ENCODE data around the gene TRIP4.
A peak's percentile ranks its signal among the peaks of the same experiment; 100 is the strongest.
"Not testable (repeated sequence)": the region's sequence is repeated elsewhere in the genome, so short reads cannot be mapped to it uniquely, and the experiment has no call there.

TRIP4 gene

GRCh38 chr15:64381000-64381751 lies 6.5 kb upstream of the TRIP4 start, which contains the start of gene PCLAF:
TSS of gene PCLAF (minus strand) at chr15:64381441. CDS start at chr15:64381371, 70 bp downstream.
- DNase-seq (ENCODE audit: low spot score): peak; percentile 94

- DNase-seq (ENCODE audit: low spot score): no peak
These were observed 3.9 kb upstream of the TRIP4 start for GRCh38 chr15:64383760-64384159.

GRCh38 chr15:64386291-64386690 lies 1.3 kb upstream of the TRIP4 start:
- no peak for DNase-seq (ENCODE audit: low spot score)

GRCh38 chr15:64389036-64389435 lies 1.4 kb downstream of the TRIP4 start:
- DNase-seq (ENCODE audit: low spot score): peak; percentile 3

DNA sequence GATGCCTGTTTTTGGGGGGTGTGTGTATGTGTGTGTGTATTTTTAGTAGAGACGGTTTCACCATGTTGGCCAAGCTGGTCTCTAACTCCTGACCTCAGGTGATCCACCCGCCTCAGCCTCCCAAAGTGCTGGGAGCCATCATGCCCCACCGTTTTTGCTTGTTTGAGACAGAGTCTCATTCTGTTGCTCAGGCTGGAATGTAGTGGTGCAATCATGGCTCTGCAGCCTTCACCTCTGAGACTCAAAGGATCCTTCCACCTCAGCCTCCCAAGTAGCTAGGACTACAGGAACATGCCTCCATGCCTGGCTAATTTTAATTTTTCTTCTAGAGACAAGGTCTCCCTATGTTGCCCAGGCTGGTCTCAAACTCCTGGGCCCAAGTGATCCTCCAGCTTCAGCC lies 4.8 kb downstream of the TRIP4 start:
- not testable (repeated sequence) for DNase-seq (ENCODE audit: low spot score)

DNA sequence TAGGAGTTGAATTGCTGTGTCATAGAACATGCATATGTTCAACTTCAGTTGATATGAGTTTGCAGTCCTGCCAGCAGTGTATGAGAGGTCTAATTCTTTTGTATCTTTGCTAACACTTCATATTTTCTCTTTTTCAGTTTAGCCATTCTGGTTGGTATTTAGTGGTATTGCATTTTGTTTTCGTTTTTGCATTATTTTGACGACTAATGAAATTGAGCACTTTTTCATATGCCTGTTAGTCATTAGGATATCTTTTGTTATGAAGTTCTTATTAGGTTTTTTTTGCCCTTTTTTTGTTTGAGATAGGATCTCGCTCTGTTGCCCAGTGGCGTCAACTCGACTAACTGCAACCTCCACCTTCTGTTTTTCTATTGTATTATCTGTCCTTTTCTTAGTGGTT lies 9.2 kb downstream of the TRIP4 start:
- DNase-seq (ENCODE audit: low spot score): no peak

DNA sequence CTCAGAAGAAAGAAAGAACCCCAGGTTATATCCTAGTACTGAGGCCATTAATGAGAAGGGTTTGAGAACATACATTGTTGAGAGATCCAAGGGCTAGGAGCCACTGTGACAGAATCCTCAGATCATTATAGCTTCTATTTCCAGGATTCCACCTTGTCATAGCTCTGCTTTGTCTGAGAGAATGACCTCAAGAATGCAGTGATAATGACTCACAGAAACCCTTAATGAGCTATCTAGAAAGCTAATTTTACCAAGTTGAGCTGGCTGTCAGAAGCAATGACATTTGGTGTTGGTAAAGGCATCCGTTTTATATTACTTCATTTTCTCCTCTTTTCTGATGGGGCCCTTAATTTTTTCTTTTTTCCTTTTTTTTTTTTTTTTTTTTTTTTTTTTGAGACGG lies 10.9 kb downstream of the TRIP4 start:
- DNase-seq (ENCODE audit: low spot score): no peak

GRCh38 chr15:64400583-64400982 lies 12.9 kb downstream of the TRIP4 start:
- no peak for DNase-seq (ENCODE audit: low spot score)

- DNase-seq (ENCODE audit: low spot score): no peak
These were observed 24.6 kb downstream of the TRIP4 start for GRCh38 chr15:64412216-64412615.

GRCh38 chr15:64422697-64423096 lies 35.1 kb downstream of the TRIP4 start:
- no peak for DNase-seq (ENCODE audit: low spot score)

DNA sequence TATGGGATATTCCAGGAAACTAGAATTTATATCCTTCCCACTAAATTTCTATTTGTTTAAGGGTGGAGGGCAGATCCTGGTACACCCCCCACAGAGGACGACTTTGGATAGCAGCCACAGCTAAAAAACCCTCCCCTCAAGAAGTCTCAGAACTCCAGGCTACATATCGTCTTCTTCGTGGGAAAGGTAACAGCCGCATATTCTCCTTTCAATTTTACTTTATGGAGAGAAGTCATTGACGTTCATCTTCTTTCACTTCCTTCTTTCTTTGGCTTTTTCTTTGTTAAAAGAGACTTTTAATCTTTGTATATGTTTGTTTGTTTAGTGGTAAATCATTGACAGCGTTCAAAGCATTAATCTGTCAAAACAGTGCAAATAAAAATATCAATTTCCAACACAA lies 36.3 kb downstream of the TRIP4 start:
- no peak for DNase-seq (ENCODE audit: low spot score)

GRCh38 chr15:64425221-64425620 lies 37.6 kb downstream of the TRIP4 start:
- DNase-seq (ENCODE audit: low spot score): no peak

GRCh38 chr15:64426845-64427465 lies 39.3 kb downstream of the TRIP4 start:
- DNase-seq (ENCODE audit: low spot score): peak; percentile 66

- no peak for DNase-seq (ENCODE audit: low spot score)
These were observed 41.8 kb downstream of the TRIP4 start for GRCh38 chr15:64429448-64429847.

DNA sequence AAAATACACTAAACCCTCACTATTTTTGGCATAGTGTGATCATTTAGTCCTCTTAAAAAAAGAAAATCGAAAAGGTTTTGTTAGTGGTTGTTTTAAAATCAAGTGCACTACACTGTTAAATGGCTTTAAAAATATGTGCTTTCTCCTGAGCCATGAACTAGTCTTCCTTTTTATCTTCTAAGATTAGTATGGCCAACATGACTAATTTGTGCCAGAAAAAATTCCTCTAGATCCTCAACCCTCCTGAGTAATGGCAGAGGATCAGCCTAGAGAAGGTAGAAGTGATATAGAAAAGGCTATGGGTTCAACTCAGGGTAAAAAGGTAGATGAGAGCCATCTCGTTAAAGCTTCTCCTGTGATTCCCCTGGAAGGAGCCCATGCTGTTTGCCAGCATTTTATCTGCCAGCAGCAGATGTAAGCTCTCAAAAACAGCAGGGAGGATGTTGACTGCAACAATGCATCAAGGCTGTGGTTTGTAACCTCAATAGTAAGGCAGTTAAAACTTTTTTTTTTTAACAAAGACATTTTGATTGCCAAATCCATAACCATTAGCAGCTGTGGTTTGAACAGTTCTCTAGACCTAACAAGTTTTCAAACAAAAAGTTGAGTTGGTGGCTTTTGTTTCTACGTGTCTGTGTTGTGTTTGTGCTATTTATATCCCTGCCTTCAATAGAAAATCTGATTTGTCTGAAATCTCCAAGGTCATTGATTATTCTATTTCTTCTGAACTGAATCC lies 42.5 kb downstream of the TRIP4 start:
- DNase-seq (ENCODE audit: low spot score): peak; percentile 33

- no peak for DNase-seq (ENCODE audit: low spot score)
These were observed 50.3 kb downstream of the TRIP4 start for GRCh38 chr15:64437982-64438381.

DNA sequence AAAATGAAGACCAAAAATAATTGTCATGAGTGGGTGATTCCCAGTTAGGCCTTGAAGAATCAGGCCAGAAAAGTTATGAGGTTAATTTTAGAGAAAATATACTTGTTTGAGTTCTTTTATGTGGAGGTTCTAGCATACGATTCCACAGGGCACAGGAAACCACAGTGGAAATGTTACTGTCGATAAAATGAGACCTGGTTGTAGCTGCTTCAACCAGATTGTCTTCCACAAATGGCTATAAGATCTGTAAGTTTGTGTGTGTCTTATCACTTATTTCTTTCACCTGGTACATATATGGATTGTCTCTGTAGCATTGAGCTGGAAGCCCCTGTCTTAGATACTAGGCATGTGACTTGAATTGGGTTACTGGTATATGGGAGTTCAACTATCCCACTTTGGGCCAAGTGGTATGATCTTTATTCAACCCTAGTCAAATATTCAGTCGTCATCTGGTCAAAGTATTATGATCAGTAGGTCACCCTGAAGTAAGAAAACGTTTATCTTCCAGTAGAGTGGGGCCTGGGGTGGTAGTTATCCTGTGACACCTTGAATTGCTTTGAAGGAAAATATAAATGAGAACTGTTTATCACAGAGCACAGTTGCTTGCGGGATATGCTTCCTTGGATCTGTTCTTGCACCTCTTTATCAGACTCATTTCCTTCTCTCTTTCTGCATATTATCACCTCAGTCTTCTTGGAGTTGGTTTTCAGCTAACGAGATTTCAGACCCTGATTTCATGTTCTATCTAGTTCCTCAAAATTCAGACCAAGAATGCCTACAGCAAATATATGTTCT lies 51.2 kb downstream of the TRIP4 start:
- DNase-seq (ENCODE audit: low spot score): no peak

DNA sequence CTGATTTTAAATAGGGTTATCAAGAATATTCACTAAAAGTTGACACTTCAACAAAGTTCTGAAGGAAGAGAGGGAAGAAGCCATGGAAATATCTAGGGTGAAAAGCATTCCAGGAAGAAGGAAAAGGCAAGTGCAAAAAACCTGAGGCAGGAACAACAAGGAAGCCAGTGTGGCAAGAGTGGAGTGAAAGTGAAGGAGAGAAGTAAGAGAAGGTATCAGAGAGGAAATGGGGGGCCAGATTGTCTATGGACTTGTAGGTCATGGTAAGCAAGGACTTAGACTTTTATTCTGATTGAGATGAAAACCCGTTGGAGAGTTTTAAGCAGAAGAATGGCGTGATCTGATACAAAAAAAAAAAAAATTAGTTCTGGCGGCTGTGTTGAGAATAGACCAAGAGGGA lies 54.2 kb downstream of the TRIP4 start:
- no peak for DNase-seq (ENCODE audit: low spot score)

DNA sequence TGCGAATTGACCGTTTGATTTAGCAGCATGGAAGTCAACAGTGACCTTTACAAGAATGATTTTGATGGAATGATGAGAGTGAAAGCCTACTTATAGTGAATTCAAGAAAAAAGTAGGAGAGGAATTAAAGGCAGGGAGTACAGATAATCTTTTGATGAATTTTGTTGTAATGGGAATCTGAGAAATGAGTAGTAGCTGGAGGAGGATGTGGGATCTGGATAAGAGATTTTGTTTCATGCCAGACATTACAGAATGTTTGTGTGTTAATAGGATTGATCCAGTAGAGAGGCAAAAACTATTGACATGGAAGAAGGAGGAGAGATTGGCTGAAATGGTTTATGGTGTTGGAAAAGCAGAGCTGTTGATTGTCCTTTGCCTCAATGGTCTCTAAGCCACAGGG lies 55.4 kb downstream of the TRIP4 start:
- DNase-seq (ENCODE audit: low spot score): no peak

DNA sequence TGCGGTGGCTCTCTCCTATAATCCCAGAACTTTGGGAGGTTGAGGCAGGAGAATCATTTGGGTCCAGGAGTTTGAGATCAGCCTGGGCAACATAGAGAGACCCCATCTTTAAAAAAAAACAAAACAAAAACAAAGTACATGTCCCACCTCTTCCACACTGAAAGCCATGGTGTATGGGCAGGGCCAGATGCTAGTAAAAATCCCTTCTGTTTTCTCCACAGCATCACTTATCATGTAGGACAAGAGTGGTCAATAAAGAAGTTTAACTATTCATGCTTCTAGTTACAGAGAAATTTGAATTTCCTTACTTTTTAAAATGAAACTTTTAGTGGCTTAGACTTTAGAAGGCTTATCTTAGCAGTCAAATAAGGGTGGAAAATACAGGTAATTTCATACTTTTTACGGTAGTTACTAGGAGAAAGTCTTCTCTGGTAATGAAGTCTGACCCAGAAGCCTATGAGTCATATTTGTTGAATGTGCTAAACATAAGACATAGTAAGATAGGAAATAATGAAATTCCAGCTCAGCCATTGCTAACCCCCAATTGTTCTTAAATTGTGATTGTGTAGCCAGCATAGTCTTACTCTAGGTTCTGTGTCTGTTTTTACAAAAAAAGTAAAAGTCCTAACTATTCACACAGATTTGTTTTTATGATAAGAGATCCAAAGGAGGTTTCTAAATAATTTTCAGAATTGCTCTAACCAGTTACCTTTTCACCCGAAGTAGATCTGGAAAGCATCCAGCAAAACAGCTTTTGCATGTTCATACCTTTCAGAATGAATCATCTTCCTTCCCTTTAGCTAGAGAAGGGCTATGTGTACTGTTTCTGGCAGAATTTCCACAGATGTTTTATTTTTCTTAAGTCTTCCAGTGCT lies 56.3 kb downstream of the TRIP4 start:
- DNase-seq (ENCODE audit: low spot score): no peak

- DNase-seq (ENCODE audit: low spot score): no peak
These were observed 57.2 kb downstream of the TRIP4 start for GRCh38 chr15:64444836-64445235.
